WI38 (cell line): ENCODE results near the gene UNKL.

Experiments
- H3K4me3 ChIP-seq: 2 replicates; pipeline ENCODE4 v1.5.1; 2011; ENCODE audit warnings: low read depth, mild to moderate bottlenecking, control low read depth, low read length
- CTCF ChIP-seq: IDR thresholded peaks from 2 replicates; pipeline ENCODE4 v1.5.1; 2012; ENCODE audit warnings: low read depth, mild to moderate bottlenecking, control low read depth, low read length

The UNKL gene

GRCh38 chr16:1347962-1348361 lies 66.5 kb downstream of the UNKL start:
- H3K4me3 ChIP-seq: no peak overlapping the region
- TF ChIP-seq CTCF: no peak

- TF ChIP-seq CTCF: no peak
- H3K4me3 ChIP-seq: no peak overlapping the region
Measured at GRCh38 chr16:1347286-1347855, 67.1 kb downstream of the UNKL start.

DNA sequence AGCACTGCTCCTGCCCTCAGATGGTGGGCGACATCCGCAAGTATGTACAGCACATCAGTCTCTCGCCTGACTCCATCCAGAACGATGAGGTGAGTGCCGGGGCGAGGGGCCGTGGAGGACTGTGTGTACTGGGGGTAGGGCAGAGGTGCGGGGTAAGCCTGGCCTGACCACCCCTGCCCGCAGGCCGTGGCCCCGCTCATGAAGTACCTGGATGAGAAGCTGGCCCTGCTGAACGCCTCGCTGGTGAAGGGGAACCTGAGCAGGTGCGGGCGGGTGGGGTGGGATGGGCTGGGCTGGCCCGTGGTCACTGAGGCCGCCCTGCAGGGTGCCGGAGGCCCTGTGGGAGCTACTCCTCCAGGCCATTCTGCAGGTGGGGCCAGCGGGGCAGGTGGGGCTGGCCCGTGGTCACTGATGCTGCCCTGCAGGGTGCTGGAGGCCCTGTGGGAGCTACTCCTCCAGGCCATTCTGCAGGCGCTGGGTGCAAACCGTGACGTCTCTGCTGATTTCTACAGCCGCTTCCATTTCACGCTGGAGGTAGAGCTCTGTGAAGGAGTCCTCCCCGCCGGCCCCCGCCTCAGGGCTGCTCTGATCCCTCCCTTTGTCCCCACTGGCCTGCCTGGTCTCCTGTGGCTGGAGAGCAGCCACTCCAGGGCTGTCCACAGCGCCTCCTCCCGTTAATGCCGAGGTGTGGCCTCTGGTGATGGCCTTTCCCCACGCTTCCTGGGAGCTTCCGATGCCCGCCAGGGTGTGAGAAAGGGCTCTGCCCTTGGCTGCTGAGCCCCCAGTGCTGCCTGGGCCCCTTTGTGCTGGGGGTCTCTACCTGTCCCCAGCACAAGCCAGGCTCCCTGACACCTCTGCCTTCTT lies 67.8 kb downstream of the UNKL start:
- no peak for TF ChIP-seq CTCF
- no peak overlapping the region for H3K4me3 ChIP-seq

GRCh38 chr16:1345651-1346421 lies 68.7 kb downstream of the UNKL start:
- no peak overlapping the region for H3K4me3 ChIP-seq
- TF ChIP-seq CTCF: no peak

- TF ChIP-seq CTCF: no peak
- no peak overlapping the region for H3K4me3 ChIP-seq
Measured at GRCh38 chr16:1345087-1345486, 69.4 kb downstream of the UNKL start.

DNA sequence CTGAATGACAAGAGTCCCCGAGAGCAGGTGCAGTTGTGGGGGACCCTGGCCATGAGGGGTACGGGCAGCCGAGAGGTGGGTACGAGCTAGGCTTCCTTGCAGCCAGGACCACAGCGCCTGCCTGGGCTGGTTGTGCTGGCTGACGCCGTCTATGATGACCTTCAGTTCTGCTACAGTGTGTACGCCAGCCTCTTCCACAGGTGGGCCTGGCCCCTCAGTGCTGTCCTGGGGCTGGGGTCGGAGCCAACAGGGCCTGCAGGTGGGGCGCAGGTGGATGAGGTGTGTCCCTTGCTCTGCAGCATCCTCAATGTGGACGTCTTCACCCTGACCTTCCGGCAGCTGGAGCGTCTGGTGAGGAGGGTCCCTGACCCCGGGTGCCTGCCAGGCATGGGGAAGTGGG lies 70.0 kb downstream of the UNKL start:
- no peak overlapping the region for H3K4me3 ChIP-seq
- no peak for TF ChIP-seq CTCF
